ENCODE data around the gene OAS2.

OAS2 gene

GRCh38 chr12:113007166-113007565, 28.8 kb downstream of the OAS2 start:
- DNase-seq (ENCODE audit: low read depth in 2 of 3, low spot score in 1 of 3), result no peak

- no peak for DNase-seq (ENCODE audit: low read depth in 2 of 3, low spot score in 1 of 3)
Measured at GRCh38 chr12:113010701-113011100, 32.4 kb downstream of the OAS2 start.

- DNase-seq (ENCODE audit: low read depth in 2 of 3, low spot score in 1 of 3), result no peak
Measured at GRCh38 chr12:113014565-113014964, 36.2 kb downstream of the OAS2 start.

- DNase-seq (ENCODE audit: low read depth in 2 of 3, low spot score in 1 of 3), result no peak
Measured at GRCh38 chr12:113016796-113017195, 38.5 kb downstream of the OAS2 start.

- no peak for DNase-seq (ENCODE audit: low read depth in 2 of 3, low spot score in 1 of 3)
Measured at GRCh38 chr12:113019025-113019424, 40.7 kb downstream of the OAS2 start.

- DNase-seq (ENCODE audit: low read depth in 2 of 3, low spot score in 1 of 3), result no peak
Measured at GRCh38 chr12:113021500-113021899, 43.2 kb downstream of the OAS2 start.

GRCh38 chr12:113022563-113023297, 44.4 kb downstream of the OAS2 start:
- DNase-seq (ENCODE audit: low read depth in 2 of 3, low spot score in 1 of 3), result no peak

- no peak for DNase-seq (ENCODE audit: low read depth in 2 of 3, low spot score in 1 of 3)
Measured at GRCh38 chr12:113027726-113028125, 49.4 kb downstream of the OAS2 start.

GRCh38 chr12:113030875-113031525, 52.7 kb downstream of the OAS2 start:
- DNase-seq (ENCODE audit: low read depth in 2 of 3, low spot score in 1 of 3), result no peak

GRCh38 chr12:113039911-113040445, 61.7 kb downstream of the OAS2 start:
- no peak for DNase-seq (ENCODE audit: low read depth in 2 of 3, low spot score in 1 of 3)

GRCh38 chr12:113040722-113041171, 62.4 kb downstream of the OAS2 start:
- no peak for DNase-seq (ENCODE audit: low read depth in 2 of 3, low spot score in 1 of 3)

- DNase-seq (ENCODE audit: low read depth in 2 of 3, low spot score in 1 of 3), result no peak
Measured at GRCh38 chr12:113041560-113041959, 63.2 kb downstream of the OAS2 start.

GRCh38 chr12:113043240-113043639, 64.9 kb downstream of the OAS2 start:
- DNase-seq (ENCODE audit: low read depth in 2 of 3, low spot score in 1 of 3), result no peak

- no peak for DNase-seq (ENCODE audit: low read depth in 2 of 3, low spot score in 1 of 3)
Measured at GRCh38 chr12:113044516-113044915, 66.2 kb downstream of the OAS2 start.

- peak; percentile 40 to 83 (median 44) for DNase-seq (ENCODE audit: low read depth in 2 of 3, low spot score in 1 of 3)
Measured at GRCh38 chr12:113048716-113049127, 70.4 kb downstream of the OAS2 start.

- DNase-seq (ENCODE audit: low read depth in 2 of 3, low spot score in 1 of 3), result no peak
Measured at GRCh38 chr12:113049976-113050742, 71.8 kb downstream of the OAS2 start.

GRCh38 chr12:113050795-113051194, 72.5 kb downstream of the OAS2 start:
- DNase-seq (ENCODE audit: low read depth in 2 of 3, low spot score in 1 of 3), result no peak

- DNase-seq (ENCODE audit: low read depth in 2 of 3, low spot score in 1 of 3), result no peak
Measured at GRCh38 chr12:113051759-113052158, 73.4 kb downstream of the OAS2 start.

GRCh38 chr12:113052326-113052725, 74.0 kb downstream of the OAS2 start:
- no peak for DNase-seq (ENCODE audit: low read depth in 2 of 3, low spot score in 1 of 3)

- DNase-seq (ENCODE audit: low read depth in 2 of 3, low spot score in 1 of 3), result no peak
Measured at GRCh38 chr12:113054948-113055486, 76.7 kb downstream of the OAS2 start.

GRCh38 chr12:113055594-113056380, 77.5 kb downstream of the OAS2 start:
- DNase-seq (ENCODE audit: low read depth in 2 of 3, low spot score in 1 of 3), result no peak
